DMS 273 treated with DMSO at 0.1 percent for 48 hours (cell line): ENCODE data around the gene F2RL3.
"Not testable (repeated sequence)": the region's sequence is repeated elsewhere in the genome, so short reads cannot be mapped to it uniquely, and the experiment has no call there.

Source experiments
- DNase-seq: peaks from one replicate; lab custom pipeline; 2025; lab: John Stamatoyannopoulos, UW

F2RL3 gene

DNA sequence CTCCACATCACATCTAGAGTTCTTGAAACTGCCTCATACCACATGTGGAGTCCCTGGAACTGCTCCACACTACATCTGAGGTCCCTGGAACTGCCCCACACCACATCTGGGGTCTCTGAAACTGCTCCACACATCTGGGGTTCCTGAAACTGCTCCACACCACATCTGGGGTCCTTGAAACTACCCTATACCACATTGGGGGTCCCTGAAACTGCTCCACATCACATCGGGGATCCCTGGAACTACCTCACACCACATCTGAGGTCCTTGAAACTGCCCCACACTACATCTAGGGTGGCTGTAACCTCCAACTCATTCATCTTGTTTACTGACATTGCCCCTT is 33.8 kb downstream of the F2RL3 start:
- no peak for DNase-seq

GRCh38 chr19:16922949-16923348 is 34.1 kb downstream of the F2RL3 start:
- no peak for DNase-seq

GRCh38 chr19:16927883-16928282 is 39.1 kb downstream of the F2RL3 start:
- no peak for DNase-seq

- DNase-seq, result no peak
Observed at GRCh38 chr19:16928351-16928750, 39.6 kb downstream of the F2RL3 start.

GRCh38 chr19:16928916-16929315 is 40.1 kb downstream of the F2RL3 start:
- no peak for DNase-seq

GRCh38 chr19:16930753-16931152 is 42.0 kb downstream of the F2RL3 start:
- no peak for DNase-seq

DNA sequence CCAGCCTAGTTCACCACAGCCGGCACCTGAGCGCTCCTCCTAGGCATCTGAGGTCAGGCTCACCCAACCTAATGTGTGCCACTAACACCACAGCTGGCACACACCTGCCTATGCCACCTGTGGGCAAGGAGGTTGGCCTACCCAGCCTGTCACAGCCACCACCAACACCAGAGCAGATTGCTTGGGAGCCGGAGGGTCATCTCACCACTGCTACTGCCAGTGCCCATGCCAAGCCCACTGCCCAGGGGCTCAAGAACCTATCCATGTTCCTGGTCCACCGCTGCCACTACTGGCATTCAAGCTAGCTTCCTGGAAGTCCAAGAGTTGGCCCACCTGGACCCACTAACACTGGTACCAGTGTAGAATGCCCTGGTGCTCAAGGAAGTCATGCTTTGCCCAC is 42.5 kb downstream of the F2RL3 start:
- no peak for DNase-seq

GRCh38 chr19:16934489-16934888 is 45.7 kb downstream of the F2RL3 start:
- DNase-seq, result no peak

DNA sequence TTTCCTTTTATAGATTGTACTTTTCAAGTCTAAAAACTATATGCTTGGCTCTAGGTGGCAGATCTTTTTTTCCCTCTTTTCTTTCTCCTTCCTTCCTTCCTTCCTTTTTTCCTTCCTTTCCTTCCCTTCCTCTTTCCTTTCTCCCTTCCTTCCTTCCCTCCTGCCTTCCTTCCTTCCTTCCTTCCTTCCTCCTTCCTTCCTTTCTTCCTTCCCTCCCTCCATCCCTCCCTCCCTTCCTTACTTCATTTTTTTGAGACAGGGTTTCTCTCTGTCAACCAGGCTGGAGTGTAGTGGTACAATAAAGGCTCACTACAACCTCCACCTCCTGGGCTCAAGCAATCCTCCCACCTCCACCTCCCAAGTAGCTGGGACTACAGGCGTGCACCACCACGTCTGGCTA is 48.1 kb downstream of the F2RL3 start:
- DNase-seq, result no peak

- DNase-seq, result not testable (repeated sequence)
Observed at GRCh38 chr19:16937796-16938195, 49.0 kb downstream of the F2RL3 start.

GRCh38 chr19:16938211-16938610 is 49.4 kb downstream of the F2RL3 start:
- DNase-seq, result no peak

GRCh38 chr19:16940063-16940462 is 51.3 kb downstream of the F2RL3 start:
- not testable (repeated sequence) for DNase-seq

- no peak for DNase-seq
Observed at GRCh38 chr19:16940626-16941025, 51.8 kb downstream of the F2RL3 start.
